H1 (cell line): ENCODE data around the gene H2BK1. TPM values are rescaled to one million over a fixed set of nuclear protein-coding genes. Genes with fewer than 3 reads are reported as not detected.

ENCODE experiments used
- CTCF ChIA-PET: fragments of 300-600 bp; sonication (Branson Sonifier 250); formaldehyde crosslinking; loops from one replicate; lab custom pipeline; 2021; ENCODE audit not compliant: partially characterized antibody; lab: Charles Lee
- POLR2A ChIA-PET: fragments of 300-600 bp; sonication (Branson Sonifier 250); formaldehyde crosslinking; loops from one replicate; lab custom pipeline; 2021; ENCODE audit warnings: inconsistent platforms; ENCODE audit not compliant: partially characterized antibody; lab: Charles Lee
- DNase-seq, 2 experiments: peaks; one replicate each; pipeline versions ENCODE4 v3.0.0 to v3.0.0-alpha.2; 2010 to 2022; ENCODE audit warnings: low spot score in 2 of 2, low read depth in 1 of 2, mixed read lengths in 1 of 2
- FAIRE-seq: peaks from 2 replicates; lab custom pipeline; 2011; peaks lifted over from hg19 to GRCh38; lab: Jason Lieb, UNC
- H2AFZ ChIP-seq: 2 replicates; pipeline ENCODE4 v1.8.1; 2012; ENCODE audit warnings: low read length, inconsistent platforms
- H2AK5ac ChIP-seq: 2 replicates; pipeline ENCODE4 v1.6.1; 2013; ENCODE audit warnings: low read depth, low read length
- H2BK120ac ChIP-seq: replicated peaks from 2 replicates; pipeline ENCODE3; 2013; ENCODE audit warnings: low read depth, low read length, inconsistent platforms
- H2BK12ac ChIP-seq: 2 replicates; pipeline ENCODE4 v1.6.1; 2013; ENCODE audit warnings: low read depth, low read length
- H2BK15ac ChIP-seq: 2 replicates; pipeline ENCODE4 v1.6.1; 2013; ENCODE audit warnings: low read length
- H2BK20ac ChIP-seq: 2 replicates; pipeline ENCODE4 v1.6.1; 2013; ENCODE audit warnings: low read length
- H2BK5ac ChIP-seq: 2 replicates; pipeline ENCODE4 v1.6.1; 2013; ENCODE audit warnings: low read depth, low read length
- H3K14ac ChIP-seq: 2 replicates; pipeline ENCODE4 v1.6.1; 2013; ENCODE audit warnings: inconsistent platforms; ENCODE audit not compliant: insufficient read length
- H3K18ac ChIP-seq: 2 replicates; pipeline ENCODE4 v1.6.1; 2013; ENCODE audit warnings: low read length; ENCODE audit errors: extremely low read depth
- H3K23ac ChIP-seq: 2 replicates; pipeline ENCODE4 v1.6.1; 2013; ENCODE audit warnings: inconsistent platforms; ENCODE audit not compliant: insufficient read length
- H3K23me2 ChIP-seq: 2 replicates; pipeline ENCODE4 v1.6.1; 2013; ENCODE audit warnings: low read depth, low read length
- H3K27ac ChIP-seq: 2 replicates; pipeline ENCODE4 v1.6.1; 2011; ENCODE audit warnings: low read depth, low read length, inconsistent platforms
- H3K27me3 ChIP-seq, 4 experiments: replicated peaks in 1 of 4; 1 replicate in 1 of 4; 2 replicates in 3 of 4; pipeline versions ENCODE4 v1.6.1 to v1.8.1; 2011 to 2013; ENCODE audit warnings: low read length in 3 of 4, mild to moderate bottlenecking in 3 of 4, inconsistent platforms in 2 of 4, mixed read lengths in 2 of 4, moderate library complexity in 1 of 4; ENCODE audit not compliant: control insufficient read depth in 3 of 4, insufficient read depth in 3 of 4; ENCODE audit errors: extremely low read depth in 1 of 4
- H3K36me3 ChIP-seq, 4 experiments: 2 replicates each; pipeline versions ENCODE4 v1.6.1 to v1.8.1; 2011 to 2013; ENCODE audit warnings: mild to moderate bottlenecking in 4 of 4, low read length in 3 of 4, moderate library complexity in 2 of 4, control low read depth in 1 of 4, inconsistent platforms in 1 of 4; ENCODE audit not compliant: insufficient read depth in 4 of 4, control insufficient read depth in 2 of 4
- H3K4ac ChIP-seq: replicated peaks from 2 replicates; pipeline ENCODE3; 2013; ENCODE audit warnings: low read length, low read depth, mixed read lengths, inconsistent platforms; ENCODE audit not compliant: insufficient read length
- H3K4me1 ChIP-seq, 4 experiments: replicated peaks in 1 of 4; 1 replicate in 1 of 4; 2 replicates in 3 of 4; pipeline versions ENCODE4 v1.6.1 to v1.8.1; 2011 to 2013; ENCODE audit warnings: low read length in 3 of 4, inconsistent platforms in 2 of 4, mixed read lengths in 1 of 4; ENCODE audit not compliant: insufficient read depth in 4 of 4, control insufficient read depth in 3 of 4
- H3K4me2 ChIP-seq, 2 experiments: 2 replicates each; pipeline versions ENCODE4 v1.6.1 to v1.8.1; 2011 to 2013; ENCODE audit warnings: low read depth in 2 of 2, low read length in 2 of 2, control low read depth in 1 of 2, inconsistent platforms in 1 of 2, mild to moderate bottlenecking in 1 of 2; ENCODE audit not compliant: insufficient read depth in 1 of 2
- H3K4me3 ChIP-seq, 4 experiments: fragments of 200-600, 300-600 bp in 1 of 4; sonication (generic), shearing (Covaris generic), sonication (Bioruptor Twin) in 1 of 4; 2 replicates each; pipeline versions ENCODE4 v1.5.1 to v1.8.1; 2011 to 2016; ENCODE audit warnings: low read length in 4 of 4, low read depth in 3 of 4, control low read depth in 2 of 4, inconsistent platforms in 2 of 4, mild to moderate bottlenecking in 2 of 4, mixed read lengths in 1 of 4, moderate library complexity in 1 of 4; ENCODE audit not compliant: insufficient read depth in 2 of 4; ENCODE audit errors: extremely low read depth in 1 of 4
- H3K56ac ChIP-seq: replicated peaks from 2 replicates; pipeline ENCODE3; 2013; ENCODE audit warnings: low read depth, mild to moderate bottlenecking, mixed read lengths, low read length, inconsistent platforms; ENCODE audit not compliant: insufficient read length
- H3K79me1 ChIP-seq: 2 replicates; pipeline ENCODE4 v1.6.1; 2013; ENCODE audit warnings: low read depth, low read length, control low read depth
- H3K79me2 ChIP-seq, 2 experiments: 2 replicates each; pipeline versions ENCODE4 v1.6.1 to v1.8.1; 2012 to 2013; ENCODE audit warnings: low read length in 2 of 2, mild to moderate bottlenecking in 2 of 2, inconsistent platforms in 1 of 2; ENCODE audit not compliant: insufficient read depth in 2 of 2, control insufficient read depth in 1 of 2
- H3K9ac ChIP-seq, 4 experiments: replicated peaks in 1 of 4; 1 replicate in 1 of 4; 2 replicates in 3 of 4; pipeline versions ENCODE4 v1.6.1 to v1.8.1; 2011 to 2013; ENCODE audit warnings: low read depth in 3 of 4, low read length in 3 of 4, control low read depth in 2 of 4, mild to moderate bottlenecking in 2 of 4, moderate library complexity in 2 of 4, inconsistent platforms in 1 of 4; ENCODE audit errors: extremely low read depth in 1 of 4
- H3K9me3 ChIP-seq, 2 experiments: 2 replicates each; pipeline versions ENCODE4 v1.6.1 to v1.8.1; 2012 to 2013; ENCODE audit warnings: mild to moderate bottlenecking in 2 of 2, moderate library complexity in 2 of 2, control low read depth in 1 of 2, inconsistent platforms in 1 of 2, low read depth in 1 of 2, low read length in 1 of 2, mixed read lengths in 1 of 2; ENCODE audit not compliant: insufficient read depth in 2 of 2
- H4K20me1 ChIP-seq, 2 experiments: replicated peaks in 1 of 2; 2 replicates each; pipeline versions ENCODE3 to v1.8.1; 2011 to 2013; ENCODE audit warnings: inconsistent platforms in 2 of 2, low read length in 2 of 2, mild to moderate bottlenecking in 1 of 2; ENCODE audit not compliant: insufficient read depth in 2 of 2, control insufficient read depth in 1 of 2
- H4K5ac ChIP-seq: 2 replicates; pipeline ENCODE4 v1.6.1; 2013; ENCODE audit warnings: low read length, low read depth, mixed read lengths, inconsistent platforms; ENCODE audit not compliant: insufficient read length
- H4K8ac ChIP-seq: 2 replicates; pipeline ENCODE4 v1.8.0; 2013; ENCODE audit warnings: mild to moderate bottlenecking, moderate library complexity, low read length, inconsistent platforms; ENCODE audit not compliant: insufficient read depth; ENCODE audit errors: extremely low read depth
- H4K91ac ChIP-seq: replicated peaks from 2 replicates; pipeline ENCODE3; 2013; ENCODE audit warnings: low read length, mixed read lengths, inconsistent platforms; ENCODE audit not compliant: insufficient read length
- CREB1 ChIP-seq: IDR thresholded peaks from 2 replicates; pipeline ENCODE4 v1.6.1; 2012; ENCODE audit warnings: inconsistent platforms
- EZH2 ChIP-seq: fragments of 200-600 bp; sonication (generic); IDR thresholded peaks from 2 replicates; pipeline ENCODE4 v1.7.1; 2012; ENCODE audit warnings: low read depth, mild to moderate bottlenecking, moderate library complexity, low read length, inconsistent platforms; ENCODE audit not compliant: severe bottlenecking
- WGBS, 2 experiments: shearing (Covaris generic) in 1 of 2; methylation state at CpG; one replicate each; pipeline versions ENCODE4 v1.1.6 to v1.1.7; 2013 to 2015; ENCODE audit warnings: low lambda C conversion rate in 2 of 2, mixed read lengths in 2 of 2, inconsistent platforms in 1 of 2, low coverage in 1 of 2, missing lambda C conversion rate in 1 of 2; ENCODE audit not compliant: insufficient replicate concordance in 2 of 2, insufficient coverage in 1 of 2, insufficient read length in 1 of 2; ENCODE audit errors: extremely low coverage in 1 of 2, missing lambda C conversion rate in 1 of 2; 5-methylcytosine and 5-hydroxymethylcytosine counted together
- polyA plus RNA-seq, 7 experiments: library from polyadenylated mRNA; depleted of rRNA in 3 of 7; stranded (reverse) in 5 of 7; unstranded in 2 of 7; fragments of >200 nt in 5 of 7; fragments of 200-250 nt in 2 of 7; gene quantifications; 1 replicate in 5 of 7; 2 replicates in 1 of 7; 4 replicates in 1 of 7; pipeline versions ENCODE4 v1.2.1 to v1.2.3, GENCODE V29; 2011 to 2013; ENCODE audit warnings: missing spikeins in 2 of 7, mixed read lengths in 2 of 7
- total RNA-seq: library from RNA; stranded (reverse); fragmentation: NEBNext Ultra II Directional; extraction: Animal tissue kit (Norgen Biotek cat#: 25700); gene quantifications from 2 replicates; pipeline ENCODE4 v1.2.1, GENCODE V29; 2021

The H2BK1 gene
- total and polyA plus RNA-seq, 2 of the 8 experiments (the other 6 are each of a cell fraction or from before 2014, with no cell fraction given): not detected

DNA sequence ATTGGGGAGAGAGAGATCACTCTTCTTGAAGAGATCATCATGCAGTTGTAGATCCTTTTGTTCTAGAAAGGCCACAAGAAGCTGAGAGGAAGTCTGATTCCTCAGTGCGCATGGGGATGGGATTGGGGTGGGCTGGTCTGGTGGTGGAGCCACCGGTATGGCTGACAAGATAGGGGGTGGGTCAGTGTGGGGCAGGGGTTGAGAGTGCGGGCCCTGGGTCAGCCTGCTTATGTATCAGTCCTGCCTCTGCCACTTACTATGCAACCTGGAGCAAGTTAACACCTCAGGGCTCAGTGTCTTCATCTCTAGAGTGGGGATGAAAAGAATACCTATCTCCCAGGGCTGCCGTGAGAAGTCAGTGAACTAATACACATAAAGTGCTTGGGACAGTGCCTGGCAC, 30.2 kb upstream of the H2BK1 start:
- Histone ChIP-seq H3K4me1 (peaks cover 0 to 17% (median 12%) of the 10 kb centered on the region in 4 experiments; a peak in 6 of 7 replicates), H4K20me1 (peaks cover 0 to 10% of the 10 kb centered on the region in 2 experiments), H4K8ac (no peak overlapping the region), H3K36me3 (peaks cover 5 to 19% (median 7%) of the 10 kb centered on the region in 4 experiments; a peak in 6 of 8 replicates), H2AK5ac (no peak overlapping the region), H4K91ac (no peak overlapping the region), H3K9me3 (no peaks in the 10 kb centered on the region), H2AFZ (no peak overlapping the region), H3K4me3 (no peak overlapping the region), H3K4me2 (no peak overlapping the region), H3K79me1 (peaks cover 5% of the 10 kb centered on the region; the same call in 1 of the 2 replicates), H2BK5ac (no peak overlapping the region; the same call in 1 of the 2 replicates), H3K27ac (no peak overlapping the region), H2BK120ac (no peak overlapping the region), H3K56ac (no peak overlapping the region), H3K27me3 (peaks cover 0 to 8% (median 6%) of the 10 kb centered on the region in 4 experiments; a peak in 5 of 7 replicates), H3K18ac (no peak overlapping the region), H4K5ac (no peak overlapping the region), H3K4ac (no peak overlapping the region), H3K23me2 (peaks cover 4% of the 10 kb centered on the region; the same call in 1 of the 2 replicates), H2BK12ac (no peak overlapping the region), H3K14ac (no peak overlapping the region), H3K79me2 (no peaks in the 10 kb centered on the region), H3K23ac (no peak overlapping the region), H2BK15ac (no peak overlapping the region), H3K9ac (no peak overlapping the region), H2BK20ac (no peak overlapping the region)
- WGBS, 2 experiments: 95% methylated on average over 4 of the region's 4 CpGs; no CpG with 5 or more reads in 1 of the 2 experiments
- ChIA-PET CTCF (interaction anchor here (1.4 kb wide), 1 partner anchor 11 kb away, joined by 4 read pairs; no protein-coding TSS in a partner anchor), POLR2A (interaction anchor here (5.7 kb wide), 1 partner anchor 11 kb away, joined by 22 read pairs; no protein-coding TSS in a partner anchor)
- no peak for TF ChIP-seq CREB1
- TF ChIP-seq EZH2: no peak
- FAIRE-seq (no peak), DNase-seq (no peak)
